NCI-H460 (cell line): Measurements from ENCODE around the gene DCANP1. TPM values are rescaled to one million over a fixed set of nuclear protein-coding genes. Genes with fewer than 3 reads are reported as not detected.
A peak's percentile ranks its signal among the peaks of the same experiment; 100 is the strongest.

ENCODE experiments used
- DNase-seq: peaks from one replicate; pipeline ENCODE4 v3.0.0-alpha.2; 2016; ENCODE audit warnings: low read depth; ENCODE audit errors: extremely low read depth
- total RNA-seq: library from RNA; depleted of rRNA; stranded (reverse); fragments of >200 nt; shearing (Covaris generic); gene quantifications from 2 replicates; pipeline ENCODE4 v1.2.3, GENCODE V29; 2014

Gene DCANP1
- total RNA-seq, 1 experiment from 2014 or later: not detected

DNA sequence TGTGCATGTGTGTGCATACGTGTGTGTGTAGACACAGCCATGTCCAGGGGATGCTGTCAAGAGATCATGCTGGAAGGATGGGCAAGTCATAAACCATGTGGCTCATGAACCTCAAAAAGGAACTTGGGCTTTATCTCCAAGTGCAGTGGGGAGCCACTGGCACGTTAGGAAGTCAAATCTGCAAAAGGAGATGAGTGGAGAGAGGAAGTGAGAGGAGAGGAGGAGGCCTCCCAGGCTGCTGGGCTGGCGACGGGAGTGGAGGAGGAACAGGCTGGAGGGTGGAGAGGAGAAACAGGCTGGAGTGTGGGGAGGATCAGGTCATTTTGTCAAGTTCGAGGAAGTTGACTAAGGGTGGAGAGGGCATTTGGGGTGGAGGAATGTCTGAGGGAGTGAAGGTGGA is 34.2 kb upstream of the DCANP1 start:
- no peak for DNase-seq

DNA sequence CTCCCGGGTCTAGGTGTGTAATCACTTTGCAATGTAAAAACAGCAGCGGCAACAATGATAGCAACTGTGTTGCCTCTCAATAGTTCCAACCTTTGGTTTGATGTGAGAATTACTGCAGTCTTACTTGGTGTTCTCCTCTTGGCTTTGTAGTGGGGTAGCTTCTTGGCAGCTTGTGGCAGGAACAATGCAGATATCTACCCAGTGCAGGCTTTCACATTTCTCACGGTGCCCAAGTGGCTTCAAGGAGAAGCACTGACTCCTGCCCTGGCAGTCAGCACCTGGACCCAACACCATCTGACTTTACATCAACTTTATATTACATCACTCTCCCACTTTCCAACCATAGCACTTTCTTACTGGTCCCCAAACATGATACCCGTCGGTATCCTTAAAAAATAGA is 33.4 kb upstream of the DCANP1 start:
- no peak for DNase-seq

DNA sequence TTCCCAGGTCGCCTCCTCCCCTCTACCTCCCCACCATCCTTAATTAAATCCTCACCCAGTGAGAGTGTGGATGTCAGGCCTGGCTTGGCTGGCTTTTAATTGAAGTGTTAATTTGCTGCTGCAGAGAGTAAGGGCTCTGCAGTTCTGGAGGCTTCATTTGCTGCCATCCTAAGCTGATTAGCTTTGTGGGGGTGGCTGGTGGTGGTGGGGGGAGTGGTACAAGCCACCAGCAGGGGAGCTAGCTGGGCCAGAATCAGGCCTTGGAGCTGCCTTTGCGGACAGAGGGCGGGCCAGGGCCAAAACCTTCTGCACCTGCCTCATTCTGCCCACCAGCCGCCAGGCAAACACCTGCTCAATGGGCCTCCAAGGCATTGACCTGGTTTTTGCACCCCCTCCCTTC is 31.8 kb upstream of the DCANP1 start:
- no peak for DNase-seq

DNA sequence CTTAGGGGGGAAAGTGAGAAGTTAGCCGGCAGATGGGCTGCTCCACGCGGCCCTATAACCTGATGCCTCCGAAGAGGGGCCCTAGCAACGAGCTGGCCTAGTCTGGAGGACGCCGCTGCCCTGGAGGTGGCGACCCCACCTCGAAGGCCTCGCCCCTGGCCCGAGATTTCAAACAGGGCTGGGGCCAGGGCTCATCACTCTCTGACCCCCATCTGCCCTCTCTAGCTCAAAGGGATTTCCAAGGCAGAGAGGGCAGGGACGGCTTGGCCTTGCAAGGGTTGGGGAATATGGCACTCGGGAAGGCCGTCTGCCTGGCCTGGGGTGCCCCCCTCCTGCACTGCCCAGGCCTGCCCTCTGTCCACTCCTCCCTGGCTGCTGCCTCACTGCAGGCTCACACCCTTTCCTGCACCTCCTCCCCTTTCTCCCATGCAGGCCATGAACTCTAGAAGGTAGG is 30.5 kb upstream of the DCANP1 start:
- DNase-seq: no peak

DNA sequence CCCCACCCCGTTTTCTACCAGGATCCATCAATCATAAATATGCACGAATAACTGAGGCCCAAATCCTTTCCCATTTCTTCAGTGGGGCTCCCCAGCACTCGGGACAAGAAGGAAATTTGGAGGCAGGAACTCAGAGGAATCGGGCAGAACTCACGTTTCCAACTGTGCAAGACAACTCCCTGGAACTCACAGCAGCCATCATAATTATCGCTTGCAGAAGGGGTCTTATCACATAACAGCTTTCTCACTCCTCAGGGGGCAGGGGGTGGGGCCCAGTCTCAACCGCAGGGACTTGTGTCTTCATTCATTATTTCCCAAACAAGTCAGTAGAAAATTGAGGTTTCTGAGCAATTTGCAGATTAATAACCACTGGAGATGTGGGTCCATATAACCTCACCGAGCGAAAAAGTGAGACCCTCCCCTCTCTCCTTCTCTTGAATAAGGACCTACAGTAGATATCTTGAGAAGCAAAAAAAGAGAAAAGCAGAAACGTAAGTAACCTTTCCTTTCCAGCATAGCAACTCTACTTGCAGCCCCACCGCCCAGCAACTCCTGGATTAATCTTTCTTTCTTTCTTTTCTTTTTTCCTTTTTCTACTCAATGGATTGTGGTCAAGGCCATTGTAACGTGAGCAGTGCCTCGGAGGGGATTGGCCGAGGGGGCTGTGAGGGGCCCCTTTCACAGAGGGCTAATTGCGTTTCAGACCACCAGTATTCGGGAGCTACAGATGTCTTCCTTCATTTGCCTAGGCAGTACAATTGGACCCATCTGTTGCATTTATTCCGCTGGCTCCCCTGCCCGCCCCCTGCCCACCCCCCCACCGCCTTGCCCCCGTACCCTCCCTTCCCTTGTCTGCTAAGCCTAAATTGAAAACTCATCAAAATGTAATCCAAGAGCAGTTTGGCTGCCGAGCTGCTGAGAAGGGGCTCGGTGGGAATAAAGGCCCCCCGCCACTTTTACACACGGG is 29.8 kb upstream of the DCANP1 start:
- DNase-seq: no peak

DNA sequence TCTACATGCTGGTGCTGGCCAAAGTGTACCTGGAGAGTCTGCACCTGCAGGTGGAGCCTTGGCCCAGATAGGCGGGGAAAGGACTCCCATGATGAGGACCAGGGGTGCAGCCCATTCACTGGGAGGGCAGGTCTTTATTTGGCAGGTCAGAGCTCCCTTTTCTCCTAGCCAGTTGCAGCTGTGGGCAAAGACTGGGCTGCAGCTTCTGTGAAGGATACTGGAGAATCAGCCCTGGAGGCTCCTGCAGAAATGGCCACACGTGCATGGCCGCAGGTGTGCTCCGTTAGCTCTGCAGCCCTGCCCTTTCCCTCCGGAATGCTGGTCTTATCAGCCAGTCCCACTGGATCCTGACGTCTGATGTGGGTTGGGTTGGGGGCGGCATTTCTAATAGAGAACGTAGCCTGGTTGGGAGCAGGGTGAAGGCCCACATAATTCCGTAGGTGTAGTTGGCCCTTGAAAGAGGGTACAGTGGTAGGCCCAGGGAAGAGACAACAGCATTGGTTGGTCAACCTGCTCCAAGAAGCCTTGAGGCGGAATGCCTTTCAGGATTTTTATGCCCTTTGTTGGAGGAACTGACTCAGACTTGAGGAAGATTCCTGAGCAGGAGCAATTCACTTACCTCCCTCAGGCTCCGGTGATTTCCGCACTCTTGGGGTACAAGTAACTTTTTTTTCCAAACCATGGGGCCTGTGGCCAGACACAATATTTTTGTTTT is 27.0 kb upstream of the DCANP1 start:
- no peak for DNase-seq

DNA sequence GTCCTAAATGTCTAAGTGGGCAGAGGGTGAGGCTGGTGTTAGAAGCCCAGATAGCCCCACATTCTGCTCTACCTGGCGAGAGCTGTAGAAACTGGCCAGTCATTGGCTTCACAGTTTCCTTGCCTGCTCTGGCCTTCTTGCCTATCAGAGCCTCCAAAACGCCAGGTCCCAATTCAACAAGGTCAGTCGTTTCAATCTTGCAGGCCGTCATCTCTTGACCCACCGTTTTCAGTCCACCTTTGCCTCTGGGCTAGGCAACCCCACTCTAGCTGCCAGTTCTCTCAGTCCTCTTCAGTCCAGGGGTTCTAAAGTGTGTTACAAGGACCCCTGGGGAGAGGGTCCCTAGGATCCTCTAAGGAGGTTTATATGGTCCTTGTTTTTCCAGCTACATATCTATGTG is 25.0 kb upstream of the DCANP1 start:
- DNase-seq: no peak

DNA sequence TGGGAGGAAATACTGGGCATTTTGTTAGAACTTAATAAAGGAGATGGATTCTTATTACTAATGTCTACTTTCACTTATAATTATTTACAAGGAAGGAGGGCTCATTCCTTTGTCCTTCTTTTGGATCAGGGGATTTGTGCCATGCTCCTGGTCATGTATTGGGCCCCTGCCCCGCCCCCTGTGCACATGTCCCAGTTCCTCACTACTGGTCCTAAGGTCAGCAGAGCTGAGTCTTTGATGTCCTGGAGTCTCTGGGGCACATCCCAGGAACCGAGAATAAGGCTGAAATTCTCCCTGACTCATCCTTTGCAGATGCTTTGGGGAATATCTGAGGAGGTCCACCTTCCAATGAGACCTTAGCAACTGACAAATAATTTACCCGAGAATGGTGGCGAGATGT is 24.6 kb upstream of the DCANP1 start:
- no peak for DNase-seq

DNA sequence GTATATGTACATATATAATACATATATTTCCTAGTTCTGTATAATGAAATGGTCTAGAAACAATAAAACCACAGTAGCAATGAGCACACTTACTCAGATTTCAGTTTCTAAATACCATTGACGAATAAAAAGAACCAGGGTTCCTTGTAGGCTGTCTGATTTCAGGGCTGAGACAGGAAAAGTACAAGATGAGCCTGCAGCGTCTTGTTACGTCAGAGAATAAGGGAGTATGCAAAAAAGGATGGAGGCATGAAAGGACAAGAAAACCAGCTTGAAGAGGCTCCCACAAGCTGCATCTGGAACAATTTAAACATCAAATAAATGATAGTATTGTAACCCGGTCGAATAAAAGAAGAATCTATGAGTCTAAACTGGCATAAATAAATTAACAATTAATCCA is 22.8 kb upstream of the DCANP1 start:
- no peak for DNase-seq

DNA sequence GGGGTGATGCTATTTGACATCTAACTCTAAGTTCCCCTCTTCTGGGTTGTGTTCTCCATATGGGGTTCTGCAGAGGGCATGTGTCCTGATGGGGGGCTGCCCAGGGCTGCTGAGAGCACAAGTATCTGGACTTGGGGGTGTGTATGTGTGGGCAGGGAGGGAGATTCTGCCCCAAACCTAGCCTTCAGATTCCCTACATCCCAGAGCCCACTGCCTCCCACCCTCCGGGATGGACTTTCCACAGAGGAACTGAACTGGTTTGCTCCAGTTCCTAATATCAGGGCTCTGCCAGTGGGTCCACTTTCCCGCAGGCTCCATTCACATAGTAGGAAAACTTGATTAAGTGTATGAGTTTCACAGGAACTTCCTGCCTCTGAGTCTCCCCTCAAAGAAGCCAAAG is 21.4 kb upstream of the DCANP1 start:
- DNase-seq: no peak

DNA sequence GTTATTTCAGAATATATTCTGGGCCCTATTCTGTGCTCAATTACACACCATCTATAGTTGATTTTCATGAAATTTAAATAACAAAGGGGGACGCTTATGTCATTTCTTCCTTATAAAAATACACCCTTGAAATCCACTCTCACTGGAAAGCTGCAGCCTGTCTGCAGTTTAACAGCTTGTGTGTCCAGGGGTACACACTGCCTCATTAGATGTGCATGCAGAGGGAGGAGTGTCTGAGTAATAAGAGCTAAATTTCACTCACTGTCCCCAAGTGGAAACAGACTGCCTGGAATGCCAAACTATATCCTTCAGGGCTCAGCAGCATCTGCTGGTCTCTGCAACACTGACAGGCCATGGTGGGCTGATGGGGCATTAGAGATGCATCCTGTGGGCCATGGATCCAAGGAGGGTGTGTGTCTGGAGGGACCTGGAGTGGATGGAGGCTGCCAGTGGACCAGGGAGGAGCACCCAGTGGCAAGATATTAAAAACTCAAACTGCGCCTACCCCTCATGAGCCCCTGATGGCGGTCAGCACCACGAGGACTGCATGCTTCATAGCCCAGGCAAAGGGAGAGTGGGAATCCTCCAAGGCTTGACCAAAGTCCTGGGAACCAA is 20.8 kb upstream of the DCANP1 start:
- no peak for DNase-seq

DNA sequence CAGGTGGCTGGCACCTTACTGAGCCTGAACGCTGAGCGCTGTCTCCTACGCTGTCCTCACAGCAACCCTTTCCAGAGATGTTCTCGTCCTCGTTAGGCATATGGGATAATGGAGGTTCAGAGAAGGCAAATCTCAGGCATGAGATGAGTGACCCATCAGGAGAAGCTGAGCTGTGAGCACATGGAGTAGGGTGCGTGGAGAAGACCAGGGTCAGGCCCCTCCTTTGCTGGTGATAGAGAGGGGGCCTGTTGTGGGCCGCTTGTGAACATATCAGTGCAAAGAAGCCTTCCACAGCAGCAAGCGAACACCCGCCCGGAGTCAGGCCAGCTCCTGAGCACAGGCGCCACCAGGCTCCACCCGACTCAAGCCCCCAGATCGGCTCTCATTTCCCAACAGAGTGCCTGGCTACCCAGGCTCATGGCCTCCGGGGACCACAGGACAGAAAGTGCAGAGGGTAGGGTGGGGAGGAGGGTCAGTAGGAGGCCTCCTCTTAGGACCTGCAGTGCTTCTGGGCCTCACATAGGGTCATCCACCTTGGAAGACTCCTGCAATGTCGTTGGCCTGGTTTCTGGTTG is 20.0 kb upstream of the DCANP1 start:
- DNase-seq: no peak

DNA sequence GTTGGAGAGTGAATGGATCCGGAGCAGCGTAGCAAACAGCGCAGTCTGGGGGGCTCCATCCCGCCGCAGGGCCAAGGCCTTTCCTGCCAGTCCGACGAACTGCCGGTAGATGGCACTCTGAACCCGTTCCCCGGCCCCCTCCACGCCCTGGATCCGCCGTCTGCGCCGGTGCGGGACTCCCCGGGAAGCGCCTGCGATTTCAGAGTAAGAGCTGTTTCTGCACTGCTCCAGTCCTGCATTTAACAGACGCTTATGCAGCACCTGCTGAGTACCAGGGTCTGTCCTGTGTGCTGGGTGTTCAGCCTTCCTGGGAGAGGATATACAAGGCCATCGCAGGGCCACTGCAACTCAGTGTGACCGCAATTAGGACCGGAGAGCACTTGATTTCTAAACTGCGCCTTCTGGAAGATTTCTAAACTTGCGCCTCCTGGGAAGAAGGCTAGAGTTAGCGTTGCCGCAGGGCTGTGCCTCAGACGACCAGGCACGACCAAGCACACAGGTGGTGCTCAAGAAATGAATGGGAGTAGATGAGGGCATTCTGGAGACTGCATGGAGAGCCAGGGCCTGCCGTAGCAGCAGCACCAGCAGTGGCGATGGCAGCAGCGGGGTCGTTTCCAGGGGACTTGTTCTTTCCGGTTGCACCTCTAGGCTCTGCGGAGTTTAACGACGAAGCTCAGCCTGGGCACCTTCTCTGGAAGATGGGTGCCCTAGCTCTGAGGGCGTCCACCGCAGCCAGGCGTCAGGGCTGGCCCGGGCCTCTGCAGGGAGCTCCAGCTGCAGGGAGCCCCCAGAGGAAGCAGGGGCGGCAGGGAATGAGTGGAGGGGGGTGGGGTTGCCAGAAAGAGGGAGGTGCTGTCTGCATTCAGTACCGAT is 19.3 kb upstream of the DCANP1 start:
- DNase-seq: peak; percentile 65

DNA sequence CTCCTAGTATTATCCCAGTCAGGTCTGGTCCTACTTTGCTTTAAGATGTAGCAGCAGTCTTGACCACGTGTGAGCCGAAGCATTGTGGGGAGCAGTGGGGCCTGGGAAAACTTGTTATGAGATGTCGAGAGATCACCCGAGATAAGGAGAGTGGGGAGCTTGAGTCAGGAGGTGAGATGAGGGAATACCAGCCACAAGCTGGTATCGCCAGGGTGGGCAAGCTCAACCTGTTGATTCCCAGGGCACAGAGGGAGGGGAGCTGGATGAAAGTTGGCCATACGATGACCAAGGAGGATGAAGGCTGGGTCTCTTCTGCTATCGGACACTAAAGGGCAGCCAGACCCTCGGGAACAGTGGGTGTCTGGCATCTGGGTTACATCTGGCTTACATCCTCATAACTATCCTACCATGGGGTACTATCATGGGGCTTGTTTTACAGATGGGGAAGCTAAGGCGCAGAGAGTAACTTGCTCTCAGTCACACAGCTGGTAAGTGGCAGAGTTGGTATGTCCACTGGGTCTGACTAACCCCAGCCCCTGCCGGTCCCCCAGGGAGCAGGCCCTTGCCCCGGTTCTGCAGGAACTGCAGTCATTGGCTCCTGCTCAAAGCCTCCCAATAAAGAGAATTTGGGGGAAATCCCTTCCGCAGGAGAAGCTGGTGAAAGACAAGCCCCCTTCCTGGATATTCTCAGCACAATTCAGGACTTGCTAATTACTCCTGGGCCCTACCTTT is 18.4 kb upstream of the DCANP1 start:
- DNase-seq: no peak

DNA sequence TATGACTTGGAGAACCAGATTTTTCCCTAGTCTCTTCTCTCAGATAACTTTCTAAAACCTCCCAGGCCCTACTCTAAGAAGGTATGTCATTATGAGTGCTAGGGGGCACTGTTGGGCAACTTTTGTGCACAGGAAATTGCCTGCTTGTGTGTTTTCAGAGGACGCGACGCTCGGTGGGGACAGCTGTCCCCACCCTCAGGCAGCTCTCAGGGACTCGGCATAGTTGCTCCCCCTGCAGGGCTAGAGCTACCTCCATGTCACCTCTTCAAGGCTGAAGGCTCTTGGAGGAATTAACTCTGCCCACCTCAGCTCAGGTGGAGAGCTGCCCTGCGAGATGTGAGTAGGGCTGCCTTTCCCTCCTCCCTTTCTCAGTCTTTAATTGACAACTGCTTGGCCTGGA is 15.2 kb upstream of the DCANP1 start:
- DNase-seq: peak; percentile 58

DNA sequence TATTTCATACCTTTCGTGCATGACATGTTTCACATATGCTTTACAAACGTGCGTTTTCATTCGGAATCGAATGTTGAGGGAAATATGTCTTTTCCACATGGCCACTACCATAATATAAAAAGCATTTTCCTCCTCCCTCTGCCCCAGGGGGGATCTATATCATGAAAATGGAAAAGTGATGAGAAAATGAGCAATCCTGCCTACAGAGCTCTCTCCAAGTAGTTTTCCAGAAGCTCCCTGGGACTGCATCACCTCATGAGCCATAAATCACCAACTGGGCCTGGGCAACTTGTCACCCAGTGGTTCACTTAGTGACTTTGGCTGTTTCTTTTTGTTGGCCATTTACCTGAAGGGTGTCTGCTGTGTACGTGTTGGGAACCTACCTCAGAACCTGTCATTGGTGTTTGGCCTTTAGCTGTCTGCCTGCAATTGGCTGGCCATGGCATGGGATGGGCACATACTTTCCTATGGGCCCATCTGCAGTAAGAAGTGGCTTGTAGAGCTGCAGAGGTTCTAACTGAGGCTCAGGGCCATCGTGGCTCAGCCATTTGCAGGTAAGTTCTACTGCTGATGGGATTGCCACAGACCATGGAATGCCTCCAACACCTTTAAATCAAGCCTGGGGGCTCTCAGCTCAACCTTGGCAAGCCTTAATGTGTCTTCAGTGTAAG is 14.5 kb upstream of the DCANP1 start:
- no peak for DNase-seq

DNA sequence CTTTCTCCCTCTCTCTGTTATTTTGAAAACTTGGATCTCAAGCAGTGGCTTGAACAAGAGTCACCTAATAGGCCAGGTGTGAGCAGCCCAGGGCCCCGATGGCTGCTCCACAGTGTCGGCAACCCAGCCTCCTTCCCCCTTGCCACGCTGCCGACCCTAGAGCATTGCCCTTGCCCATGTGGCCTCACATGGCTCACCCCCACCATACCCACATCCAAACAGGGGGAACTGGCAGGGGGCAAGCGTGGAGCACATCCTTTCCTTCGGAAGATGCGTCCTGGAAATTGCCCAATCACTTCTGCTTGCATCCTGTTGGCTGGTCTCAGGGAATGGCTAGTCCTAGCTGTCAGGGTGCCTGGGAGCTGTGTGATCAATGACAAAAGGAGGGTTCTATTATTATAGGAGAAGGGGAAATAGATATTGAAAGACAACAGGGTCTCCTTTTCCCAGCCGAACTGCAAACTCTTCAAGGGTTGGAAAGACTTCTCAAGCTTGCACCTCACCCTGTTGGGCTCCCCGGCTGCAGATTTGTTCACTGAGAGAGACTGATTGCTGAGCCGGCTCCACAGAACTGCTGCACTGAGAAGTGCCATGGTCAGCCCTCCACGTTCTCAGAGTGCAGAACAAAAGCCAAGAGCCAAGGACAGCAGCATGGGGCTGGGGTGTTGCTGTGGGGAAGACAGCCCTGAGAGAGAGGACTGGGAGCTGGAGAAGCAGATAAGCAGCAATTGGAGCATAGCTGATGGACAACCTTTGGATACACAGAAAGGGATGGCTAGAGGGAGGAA is 13.3 kb upstream of the DCANP1 start:
- DNase-seq: no peak

DNA sequence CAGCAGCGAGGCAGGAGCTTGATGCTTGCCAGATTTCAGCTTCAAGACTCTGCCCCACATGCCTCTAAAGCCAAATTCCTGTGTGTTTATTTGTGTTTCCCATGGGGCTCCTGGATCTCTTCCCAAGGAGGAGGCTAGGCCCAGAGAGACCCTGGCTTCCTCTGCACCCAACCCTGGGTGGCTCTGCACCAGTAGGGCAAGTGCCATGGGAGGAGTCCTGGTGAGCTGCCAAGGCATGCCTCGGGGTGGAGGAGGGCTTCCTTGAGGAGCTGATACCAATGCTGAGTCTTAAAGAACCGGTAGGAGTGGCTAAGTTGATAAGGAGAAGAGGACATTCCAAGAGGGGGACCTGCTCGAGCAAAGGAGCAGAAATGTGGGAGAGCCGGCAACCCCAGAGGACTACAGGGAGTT is 11.8 kb upstream of the DCANP1 start:
- DNase-seq: peak; percentile 7
